Esophagus muscularis mucosa (tissue), 4 donors: ENCODE results near the gene RAP2A.

Experiments
- EP300 ChIP-seq: sonication (generic); formaldehyde crosslinking; IDR thresholded peaks from one replicate; pipeline ENCODE4 v1.6.1; 2017; ENCODE audit warnings: antibody characterized with exemption
- POLR2AphosphoS5 ChIP-seq, 2 donors: sonication (generic); formaldehyde crosslinking; IDR thresholded peaks; one replicate each; pipeline ENCODE4 v1.6.1; 2017; ENCODE audit warnings: antibody characterized with exemption in 2 of 2
- TF ChIP-seq, protein P1 (sequence below), 3 experiments: fragments of 200-600 bp in 2 of 3; fragments of 450-650 bp in 1 of 3; sonication (generic) in 2 of 3; IDR thresholded peaks; one replicate each; pipeline ENCODE4 v1.5.1; 2017 to 2019; ENCODE audit warnings: antibody characterized with exemption in 3 of 3, mild to moderate bottlenecking in 2 of 3, moderate library complexity in 1 of 3

DNA sequence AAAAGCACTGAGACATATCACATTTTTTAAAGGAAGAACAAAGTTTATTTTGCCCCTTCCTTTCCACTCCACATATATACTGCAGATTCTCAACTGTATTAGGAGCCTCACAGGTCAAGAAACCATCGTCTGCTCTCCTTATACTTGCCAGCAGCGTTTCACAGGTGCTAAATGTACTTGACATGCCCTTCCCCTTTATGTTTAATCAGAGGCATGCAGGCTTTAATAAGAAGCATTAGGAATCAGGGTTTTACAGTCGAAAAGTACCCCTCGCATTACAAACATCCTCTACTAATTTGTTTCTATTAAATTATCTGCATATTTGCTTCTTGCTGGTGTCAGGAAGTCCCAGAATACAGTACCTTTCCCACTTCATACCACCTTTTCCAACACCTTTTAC lies 3.7 kb upstream of the RAP2A start:
- TF ChIP-seq, protein P1, sequence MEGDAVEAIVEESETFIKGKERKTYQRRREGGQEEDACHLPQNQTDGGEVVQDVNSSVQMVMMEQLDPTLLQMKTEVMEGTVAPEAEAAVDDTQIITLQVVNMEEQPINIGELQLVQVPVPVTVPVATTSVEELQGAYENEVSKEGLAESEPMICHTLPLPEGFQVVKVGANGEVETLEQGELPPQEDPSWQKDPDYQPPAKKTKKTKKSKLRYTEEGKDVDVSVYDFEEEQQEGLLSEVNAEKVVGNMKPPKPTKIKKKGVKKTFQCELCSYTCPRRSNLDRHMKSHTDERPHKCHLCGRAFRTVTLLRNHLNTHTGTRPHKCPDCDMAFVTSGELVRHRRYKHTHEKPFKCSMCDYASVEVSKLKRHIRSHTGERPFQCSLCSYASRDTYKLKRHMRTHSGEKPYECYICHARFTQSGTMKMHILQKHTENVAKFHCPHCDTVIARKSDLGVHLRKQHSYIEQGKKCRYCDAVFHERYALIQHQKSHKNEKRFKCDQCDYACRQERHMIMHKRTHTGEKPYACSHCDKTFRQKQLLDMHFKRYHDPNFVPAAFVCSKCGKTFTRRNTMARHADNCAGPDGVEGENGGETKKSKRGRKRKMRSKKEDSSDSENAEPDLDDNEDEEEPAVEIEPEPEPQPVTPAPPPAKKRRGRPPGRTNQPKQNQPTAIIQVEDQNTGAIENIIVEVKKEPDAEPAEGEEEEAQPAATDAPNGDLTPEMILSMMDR (IDR thresholded peaks at IDR 0.05) = no peak
- TF ChIP-seq POLR2AphosphoS5 (IDR thresholded peaks at IDR 0.05) (no peak), EP300 (no peak)
